SK-N-MC (cell line): Measurements from ENCODE around the gene OTOGL.

ENCODE experiments used
- EZH2 ChIP-seq: fragments of 200-600 bp; sonication (generic); IDR thresholded peaks from one replicate; pipeline ENCODE4 v1.6.1; 2017; ENCODE audit warnings: antibody characterized with exemption
- POLR2AphosphoS5 ChIP-seq: IDR thresholded peaks from 2 replicates; pipeline ENCODE4 v1.6.1; 2012; ENCODE audit warnings: mild to moderate bottlenecking, low read depth, low read length, borderline replicate concordance

DNA sequence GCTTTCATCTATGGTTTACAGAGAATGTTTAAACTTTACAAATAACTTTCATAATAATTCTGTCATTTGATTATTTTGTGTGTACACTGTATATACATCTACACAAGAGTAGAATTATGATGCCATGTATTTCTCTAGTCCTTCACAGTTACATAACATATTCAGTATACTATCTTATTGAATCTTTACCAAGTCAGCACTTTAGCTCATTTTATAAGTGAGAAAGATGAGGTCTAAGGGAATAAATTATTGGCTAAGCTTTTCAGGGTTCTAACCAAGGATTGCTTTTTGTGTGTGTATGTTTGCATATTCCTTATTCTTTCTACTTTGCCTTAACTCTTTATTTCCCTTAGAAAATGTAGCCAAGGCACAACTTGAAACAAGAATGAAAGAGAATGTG is 260.4 kb downstream of the OTOGL start:
- TF ChIP-seq EZH2 (no peak), POLR2AphosphoS5 (no peak)
